T-helper 1 cell treated with Interleukin-12 subunit alpha and Interleukin-12 subunit beta and Interleukin-4 antibody, amounts not matched to agents 30 μg/mL and 1 μg/mL, for 36 hours (primary cell): ENCODE results near the gene DCAF4L1.

Experiments used
- H3K27ac Mint-ChIP-seq: one replicate; pipeline ENCODE4 v1.8.0; 2021; ENCODE audit warnings: mild to moderate bottlenecking, mixed read lengths
- H3K27me3 Mint-ChIP-seq: one replicate; pipeline ENCODE4 v1.8.0; 2021; ENCODE audit warnings: low read depth, mixed read lengths
- H3K36me3 Mint-ChIP-seq: one replicate; pipeline ENCODE4 v1.8.0; 2021; ENCODE audit warnings: low read depth, mixed read lengths
- H3K4me1 Mint-ChIP-seq: one replicate; pipeline ENCODE4 v1.8.0; 2021; ENCODE audit warnings: low read depth, mixed read lengths
- H3K4me3 Mint-ChIP-seq: one replicate; pipeline ENCODE4 v1.8.0; 2021; ENCODE audit warnings: mild to moderate bottlenecking, moderate library complexity, mixed read lengths
- H3K9me3 Mint-ChIP-seq: one replicate; pipeline ENCODE4 v1.8.0; 2021; ENCODE audit warnings: mixed read lengths

The DCAF4L1 gene

DNA sequence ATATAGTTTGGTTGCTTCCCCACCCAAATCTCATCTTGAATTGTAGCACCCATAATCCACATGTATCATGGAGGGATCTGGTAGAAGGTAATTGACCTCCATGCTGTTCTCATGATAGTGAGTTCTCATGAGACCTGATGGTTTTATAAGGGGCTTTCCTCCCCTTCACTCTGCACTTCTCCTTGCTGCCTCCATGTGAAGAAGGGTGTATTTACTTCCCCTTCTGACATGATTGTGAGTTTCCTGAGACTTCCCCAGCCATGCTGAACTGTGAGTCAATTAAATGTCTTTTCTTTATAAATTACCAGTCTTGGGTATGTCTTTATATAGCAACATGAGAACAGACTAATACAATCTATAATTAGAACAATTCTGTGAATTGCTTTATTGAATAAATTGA, 11.9 kb upstream of the DCAF4L1 start:
- no peaks in the 10 kb centered on the region for H3K36me3 Mint-ChIP-seq
- no peaks in the 10 kb centered on the region for H3K27me3 Mint-ChIP-seq
- H3K4me1 Mint-ChIP-seq: no peaks in the 10 kb centered on the region
- H3K4me3 Mint-ChIP-seq: no peak overlapping the region
- H3K27ac Mint-ChIP-seq: no peak overlapping the region
- peaks cover 8% of the 10 kb centered on the region for H3K9me3 Mint-ChIP-seq

DNA sequence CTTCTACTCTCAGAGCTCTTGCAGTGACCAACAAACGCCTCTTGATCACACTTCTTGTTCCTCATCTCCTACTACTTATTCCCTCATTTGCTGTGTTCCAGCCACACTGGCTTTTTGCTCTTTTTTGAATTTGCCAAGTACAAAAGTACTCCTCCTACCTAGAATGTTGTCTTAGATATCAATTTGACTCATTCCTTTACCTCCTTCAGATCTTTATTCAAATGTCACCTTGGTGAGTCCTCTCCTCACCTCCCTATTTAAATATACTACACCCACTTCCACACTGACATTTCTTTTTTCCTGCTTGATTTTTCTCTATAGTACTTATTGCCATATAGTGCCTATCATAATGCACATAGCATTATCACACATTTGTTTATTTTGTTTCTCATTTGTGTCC, 6.2 kb upstream of the DCAF4L1 start:
- no peaks in the 10 kb centered on the region for H3K36me3 Mint-ChIP-seq
- no peak overlapping the region for H3K27ac Mint-ChIP-seq
- no peaks in the 10 kb centered on the region for H3K4me1 Mint-ChIP-seq
- no peaks in the 10 kb centered on the region for H3K27me3 Mint-ChIP-seq
- no peak overlapping the region for H3K4me3 Mint-ChIP-seq
- H3K9me3 Mint-ChIP-seq: no peaks in the 10 kb centered on the region

GRCh38 chr4:41976775-41977516, 4.6 kb upstream of the DCAF4L1 start:
- Mint-ChIP-seq H3K36me3 (no peaks in the 10 kb centered on the region), H3K4me3 (no peak overlapping the region), H3K27ac (no peak overlapping the region), H3K9me3 (no peaks in the 10 kb centered on the region), H3K4me1 (no peaks in the 10 kb centered on the region), H3K27me3 (no peaks in the 10 kb centered on the region)

- no peaks in the 10 kb centered on the region for H3K27me3 Mint-ChIP-seq
- H3K27ac Mint-ChIP-seq: no peak overlapping the region
- H3K36me3 Mint-ChIP-seq: no peaks in the 10 kb centered on the region
- no peaks in the 10 kb centered on the region for H3K4me1 Mint-ChIP-seq
- no peak overlapping the region for H3K4me3 Mint-ChIP-seq
- H3K9me3 Mint-ChIP-seq: no peaks in the 10 kb centered on the region
These were observed 3.8 kb upstream of the DCAF4L1 start for GRCh38 chr4:41977709-41978108.

DNA sequence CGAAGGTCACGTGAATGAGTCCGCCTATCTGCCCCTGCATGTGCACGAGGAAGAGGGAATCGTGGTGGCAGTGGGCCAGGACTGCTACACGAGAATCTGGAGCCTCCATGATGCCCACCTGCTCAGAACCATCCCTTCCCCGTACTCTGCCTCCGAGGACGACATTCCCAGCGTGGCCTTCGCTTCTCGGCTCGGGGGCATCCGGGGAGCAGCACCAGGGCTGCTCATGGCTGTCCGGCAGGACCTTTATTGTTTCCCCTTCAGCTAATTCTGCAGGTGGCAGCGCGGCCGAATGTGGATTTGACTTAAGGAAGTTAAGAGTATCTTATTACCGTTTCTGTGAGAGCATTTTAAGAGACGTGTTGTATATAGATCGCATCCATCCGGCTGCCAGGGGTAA, 1.2 kb downstream of the DCAF4L1 start:
- Mint-ChIP-seq H3K27me3 (no peaks in the 10 kb centered on the region), H3K4me1 (peaks cover 1% of the 10 kb centered on the region), H3K36me3 (no peaks in the 10 kb centered on the region), H3K4me3 (no peak overlapping the region), H3K9me3 (no peaks in the 10 kb centered on the region), H3K27ac (no peak overlapping the region)

DNA sequence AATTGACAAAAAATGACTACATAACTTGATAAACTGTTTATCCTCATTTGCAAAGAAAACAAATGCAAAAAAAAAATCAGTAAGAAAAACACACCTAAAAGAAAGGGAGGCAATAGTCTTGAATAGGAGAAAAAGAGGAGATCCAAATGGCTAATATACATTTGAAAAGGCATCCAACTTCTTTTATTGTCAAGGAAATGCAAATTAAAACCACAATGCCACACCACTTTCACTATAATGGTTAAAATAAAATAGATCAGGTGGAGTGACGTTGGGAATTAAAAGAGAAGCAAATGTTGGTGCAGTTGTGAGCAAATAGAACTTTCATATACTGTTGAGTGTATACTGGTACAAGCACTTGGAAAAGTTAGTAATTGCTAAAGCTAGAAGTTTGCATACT, 3.6 kb downstream of the DCAF4L1 start:
- H3K27me3 Mint-ChIP-seq: no peaks in the 10 kb centered on the region
- no peak overlapping the region for H3K4me3 Mint-ChIP-seq
- no peaks in the 10 kb centered on the region for H3K9me3 Mint-ChIP-seq
- H3K27ac Mint-ChIP-seq: no peak overlapping the region
- H3K36me3 Mint-ChIP-seq: peaks cover 1% of the 10 kb centered on the region
- H3K4me1 Mint-ChIP-seq: peaks cover 10% of the 10 kb centered on the region

- peaks cover 27% of the 10 kb centered on the region for H3K4me1 Mint-ChIP-seq
- no peaks in the 10 kb centered on the region for H3K27me3 Mint-ChIP-seq
- peaks cover 7% of the 10 kb centered on the region for H3K36me3 Mint-ChIP-seq
- H3K4me3 Mint-ChIP-seq: peak overlapping the region; percentile 97
- H3K27ac Mint-ChIP-seq: peak overlapping the region; percentile 98
- H3K9me3 Mint-ChIP-seq: no peaks in the 10 kb centered on the region
These were observed 8.4 kb downstream of the DCAF4L1 start for GRCh38 chr4:41989994-41990364.

GRCh38 chr4:41990365-41991111, 9.0 kb downstream of the DCAF4L1 start, which contains the start of gene SLC30A9:
TSS of gene SLC30A9 (plus strand) at chr4:41990530. CDS start at chr4:41990652, 122 bp downstream.
- Mint-ChIP-seq H3K27ac (peak within 1 kb of the TSS; percentile 98), H3K4me3 (peak within 1 kb of the TSS; percentile 97), H3K4me1 (peaks cover 29% of the 10 kb centered on the region), H3K36me3 (peaks cover 7% of the 10 kb centered on the region), H3K9me3 (no peaks in the 10 kb centered on the region), H3K27me3 (no peaks in the 10 kb centered on the region)

DNA sequence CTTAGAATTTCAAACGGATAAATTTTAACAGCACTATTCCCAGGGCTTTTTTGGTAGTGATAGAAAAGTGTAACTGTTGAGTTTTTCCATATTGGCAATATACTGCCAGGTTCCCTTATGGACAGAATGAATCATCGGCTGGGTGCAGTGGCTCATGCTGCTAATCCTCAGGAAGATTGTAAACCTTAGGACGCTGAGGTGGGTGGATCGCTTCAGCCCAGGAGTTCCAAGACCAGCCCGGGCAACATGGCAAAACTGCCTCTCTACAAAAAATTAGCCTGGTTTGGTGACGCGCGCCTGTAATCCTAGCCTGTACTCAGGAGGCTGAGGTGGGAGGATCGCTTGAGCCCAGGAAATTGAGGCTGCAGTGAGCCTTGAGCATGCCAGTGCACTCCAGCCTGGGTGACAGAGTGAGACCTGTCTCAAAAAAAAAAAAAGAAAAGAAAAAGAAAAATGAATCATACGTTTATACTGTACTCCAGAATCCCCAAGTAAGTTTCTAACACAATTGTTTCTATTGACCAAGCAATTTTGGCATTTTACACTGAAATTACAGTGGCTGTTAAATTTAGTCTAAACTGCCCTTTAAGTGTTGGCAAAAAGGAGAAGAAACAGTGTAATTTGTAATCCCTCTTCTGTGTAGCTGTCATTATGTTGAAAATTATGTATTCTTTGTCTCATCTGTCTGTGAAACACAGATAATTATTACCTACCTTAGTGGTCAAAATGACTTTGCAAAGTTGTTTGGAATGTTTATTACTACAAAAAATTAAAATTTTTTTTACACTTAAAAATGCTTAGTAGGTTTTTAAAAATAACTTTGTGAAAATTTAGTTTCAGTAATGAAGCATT, 10.6 kb downstream of the DCAF4L1 start:
- H3K27ac Mint-ChIP-seq: peak overlapping the region; percentile 98
- no peaks in the 10 kb centered on the region for H3K9me3 Mint-ChIP-seq
- peaks cover 29% of the 10 kb centered on the region for H3K4me1 Mint-ChIP-seq
- no peaks in the 10 kb centered on the region for H3K27me3 Mint-ChIP-seq
- no peak overlapping the region for H3K4me3 Mint-ChIP-seq
- H3K36me3 Mint-ChIP-seq: peaks cover 7% of the 10 kb centered on the region

- Mint-ChIP-seq H3K36me3 (peaks cover 11% of the 10 kb centered on the region), H3K4me3 (no peak overlapping the region), H3K27me3 (no peaks in the 10 kb centered on the region), H3K9me3 (no peaks in the 10 kb centered on the region), H3K27ac (no peak overlapping the region), H3K4me1 (peaks cover 33% of the 10 kb centered on the region)
These were observed 11.7 kb downstream of the DCAF4L1 start for GRCh38 chr4:41992967-41993857.

GRCh38 chr4:41994461-41994985, 13.0 kb downstream of the DCAF4L1 start:
- Mint-ChIP-seq H3K36me3 (peaks cover 11% of the 10 kb centered on the region), H3K27ac (no peak overlapping the region), H3K27me3 (no peaks in the 10 kb centered on the region), H3K4me3 (no peak overlapping the region), H3K4me1 (peaks cover 30% of the 10 kb centered on the region), H3K9me3 (no peaks in the 10 kb centered on the region)

DNA sequence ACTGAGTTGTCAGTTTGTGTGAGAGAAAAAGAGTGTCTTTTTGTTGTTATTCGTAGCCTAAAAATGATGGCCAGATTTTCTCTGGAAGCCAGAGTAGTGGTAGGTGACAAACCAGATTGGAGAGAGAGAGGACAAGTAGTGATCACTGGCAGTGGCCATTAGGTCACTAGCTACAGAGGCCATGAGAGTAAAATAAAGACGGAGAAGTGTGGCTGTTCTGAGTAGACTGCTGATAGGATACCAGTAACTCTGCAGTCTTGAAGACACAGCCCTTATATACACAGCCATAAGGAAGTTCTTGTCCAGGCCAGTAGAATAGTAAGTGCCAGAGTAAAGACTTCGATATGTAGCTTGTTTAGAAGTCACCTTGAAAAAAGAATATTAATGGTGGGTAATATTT, 16.5 kb downstream of the DCAF4L1 start:
- no peaks in the 10 kb centered on the region for H3K9me3 Mint-ChIP-seq
- H3K4me1 Mint-ChIP-seq: peaks cover 8% of the 10 kb centered on the region
- no peak overlapping the region for H3K27ac Mint-ChIP-seq
- no peaks in the 10 kb centered on the region for H3K27me3 Mint-ChIP-seq
- no peak overlapping the region for H3K4me3 Mint-ChIP-seq
- peaks cover 10% of the 10 kb centered on the region for H3K36me3 Mint-ChIP-seq

- Mint-ChIP-seq H3K4me1 (peaks cover 11% of the 10 kb centered on the region), H3K27ac (no peak overlapping the region), H3K9me3 (no peaks in the 10 kb centered on the region), H3K27me3 (no peaks in the 10 kb centered on the region), H3K4me3 (no peak overlapping the region), H3K36me3 (peaks cover 21% of the 10 kb centered on the region)
These were observed 17.8 kb downstream of the DCAF4L1 start for GRCh38 chr4:41999321-41999720.
